T-cell (primary cell): ENCODE measurements around the gene BOC. TPM values are rescaled to one million over a fixed set of nuclear protein-coding genes. Genes with fewer than 3 reads are reported as not detected.

ENCODE experiments used
- ATAC-seq, 4 experiments: fragments of 200-7000 bp in 3 of 4; fragments of 150-1000 bp in 1 of 4; cut with Tn5 transposase; replicated peaks in 1 of 4; 1 replicate in 3 of 4; 2 replicates in 1 of 4; pipeline ENCODE4 v1.10.0; 2021; ENCODE audit warnings: moderate library complexity in 3 of 4, mild to moderate bottlenecking in 2 of 4, moderate number of reproducible peaks in 1 of 4
- CTCF ChIA-PET, 2 donors: fragments of 300-600 bp; sonication (Branson Sonifier 250); formaldehyde crosslinking; loops; one replicate each; lab custom pipeline; 2022; ENCODE audit warnings: antibody characterized with exemption in 2 of 2; lab: Charles Lee
- POLR2A ChIA-PET, 2 donors: fragments of 300-600 bp; sonication (Branson Sonifier 250); formaldehyde crosslinking; loops; one replicate each; lab custom pipeline; 2022; ENCODE audit warnings: antibody characterized with exemption in 2 of 2; lab: Charles Lee
- DNase-seq, 35 experiments: peaks; one replicate each; pipeline versions ENCODE4 v3.0.0 to v3.0.0-alpha.2; 2013 to 2023
- H3K27ac ChIP-seq: one replicate; pipeline ENCODE4 v1.5.1; 2013; ENCODE audit warnings: low read length
- H3K27me3 ChIP-seq, 2 experiments: replicated peaks in 1 of 2; 1 replicate in 1 of 2; 2 replicates in 1 of 2; pipeline versions ENCODE4 v1.6.1 to v1.7.0; 2013; ENCODE audit warnings: low read length in 1 of 2, mixed read lengths in 1 of 2; ENCODE audit not compliant: control insufficient read depth in 2 of 2, insufficient read depth in 2 of 2; ENCODE audit errors: extremely low read depth in 1 of 2
- H3K36me3 ChIP-seq, 2 donors: 1 replicate in 1 of 2; 2 replicates in 1 of 2; pipeline versions ENCODE4 v1.6.1 to v1.7.0; 2013; ENCODE audit warnings: low read length in 1 of 2; ENCODE audit not compliant: control insufficient read depth in 2 of 2, insufficient read depth in 1 of 2; ENCODE audit errors: extremely low read depth in 1 of 2
- H3K4me1 ChIP-seq, 2 experiments: 1 replicate in 1 of 2; 2 replicates in 1 of 2; pipeline versions ENCODE4 v1.6.1 to v1.7.0; 2013; ENCODE audit warnings: low read length in 2 of 2, mixed read lengths in 1 of 2; ENCODE audit not compliant: insufficient read depth in 2 of 2, control insufficient read depth in 1 of 2; ENCODE audit errors: extremely low read depth in 1 of 2
- H3K4me3 ChIP-seq, 2 donors: 1 replicate in 1 of 2; 2 replicates in 1 of 2; pipeline versions ENCODE4 v1.5.1 to v1.7.0; 2013; ENCODE audit warnings: mild to moderate bottlenecking in 2 of 2, low read length in 1 of 2, moderate library complexity in 1 of 2; ENCODE audit not compliant: control insufficient read depth in 1 of 2; ENCODE audit errors: extremely low read depth in 1 of 2
- H3K9me3 ChIP-seq: 2 replicates; pipeline ENCODE4 v1.7.0; 2013
- H3K27ac Mint-ChIP-seq, 2 donors: one replicate each; pipeline ENCODE4 v1.8.0; 2020 to 2021; ENCODE audit warnings: mild to moderate bottlenecking in 2 of 2, mixed read lengths in 2 of 2
- H3K27me3 Mint-ChIP-seq, 2 donors: one replicate each; pipeline ENCODE4 v1.8.0; 2021 to 2022; ENCODE audit warnings: mixed read lengths in 2 of 2
- H3K36me3 Mint-ChIP-seq: one replicate; pipeline ENCODE4 v1.8.0; 2021; ENCODE audit warnings: mixed read lengths
- H3K4me1 Mint-ChIP-seq, 3 donors: one replicate each; pipeline ENCODE4 v1.8.0; 2020 to 2022; ENCODE audit warnings: mixed read lengths in 3 of 3, mild to moderate bottlenecking in 1 of 3
- H3K4me3 Mint-ChIP-seq, 3 donors: one replicate each; pipeline ENCODE4 v1.8.0; 2020 to 2022; ENCODE audit warnings: mild to moderate bottlenecking in 3 of 3, mixed read lengths in 3 of 3, moderate library complexity in 3 of 3
- H3K9me3 Mint-ChIP-seq, 3 donors: one replicate each; pipeline ENCODE4 v1.8.0; 2020 to 2022; ENCODE audit warnings: mixed read lengths in 3 of 3
- WGBS: methylation state at CpG from one replicate; pipeline ENCODE4 v1.1.5; 2013; ENCODE audit warnings: missing lambda C conversion rate; ENCODE audit not compliant: insufficient coverage; 5-methylcytosine and 5-hydroxymethylcytosine counted together
- total RNA-seq, 35 experiments: library from RNA in 6 of 35; stranded (reverse) in 6 of 35; fragments of 120-200 nt in 1 of 35; gene quantifications; one replicate each; pipeline versions ENCODE4 v1.2.1 to v1.2.4 and lab custom pipeline; 2013 to 2026

Gene BOC
- total RNA-seq, 5 donors from 2014 or later (not counting 1 experiment from before 2014, with no cell fraction given) = 0.16 to 0.20 TPM; not detected in 3

- peaks cover 8 to 10% (median 9%) of the 10 kb centered on the region in 3 donors for H3K4me1 Mint-ChIP-seq
- Histone ChIP-seq H3K27me3 (peaks cover 0 to 22% of the 10 kb centered on the region in 2 experiments), H3K9me3 (no peaks in the 10 kb centered on the region), H3K27ac (no peak overlapping the region), H3K36me3 (no peaks in the 10 kb centered on the region), H3K4me1 (peaks cover 0 to 6% of the 10 kb centered on the region in 2 experiments), H3K4me3 (no peak overlapping the region)
- H3K4me3 Mint-ChIP-seq = peak overlapping the region in 2 of 3 donors; percentile 17 to 24
- POLR2A ChIA-PET = no interaction called here
- H3K36me3 Mint-ChIP-seq = no peaks in the 10 kb centered on the region
- WGBS = 65% methylated on average over 15 of the region's 16 CpGs
- CTCF ChIA-PET = interaction anchor here (0.7 to 1.1 kb wide), 2 partner anchors 11 to 12 kb away, joined by 3 to 4 read pairs; no protein-coding TSS in a partner anchor
- no peak for ATAC-seq
- H3K27me3 Mint-ChIP-seq = peaks cover 0 to 3% of the 10 kb centered on the region in 2 donors
- H3K27ac Mint-ChIP-seq = no peak overlapping the region
- DNase-seq = peak in 1 of 35 experiments; percentile 10
- no peaks in the 10 kb centered on the region for H3K9me3 Mint-ChIP-seq
Observed at GRCh38 chr3:113275929-113276750, 64.8 kb downstream of the BOC start.

GRCh38 chr3:113276751-113277080 is 65.4 kb downstream of the BOC start:
- 33% methylated on average over 1 of the region's 5 CpGs for WGBS

GRCh38 chr3:113277414-113277813 is 66.1 kb downstream of the BOC start:
- Histone ChIP-seq H3K36me3 (no peaks in the 10 kb centered on the region), H3K27ac (no peak overlapping the region), H3K9me3 (no peaks in the 10 kb centered on the region), H3K4me3 (no peak overlapping the region), H3K27me3 (peaks cover 0 to 22% of the 10 kb centered on the region in 2 experiments), H3K4me1 (peaks cover 0 to 6% of the 10 kb centered on the region in 2 experiments)
- Mint-ChIP-seq H3K27me3 (peaks cover 0 to 5% of the 10 kb centered on the region in 2 donors), H3K27ac (no peak overlapping the region), H3K36me3 (no peaks in the 10 kb centered on the region), H3K4me3 (no peak overlapping the region), H3K9me3 (no peaks in the 10 kb centered on the region), H3K4me1 (peaks cover 8 to 10% (median 9%) of the 10 kb centered on the region in 3 donors)
- ATAC-seq (no peak), DNase-seq (no peak)
- no CpG with 5 or more reads among the region's 4 CpGs for WGBS
- POLR2A ChIA-PET = no interaction called here
- CTCF ChIA-PET = interaction anchor here in 1 of 2 donors (1.1 kb wide), 1 partner anchor 11 kb away, joined by 4 read pairs; no protein-coding TSS in a partner anchor

More at GRCh38 chr3:113276751-113277080, 65.4 kb downstream of the BOC start:
- POLR2A ChIA-PET = no interaction called here
- H3K27me3 Mint-ChIP-seq = peaks cover 0 to 5% of the 10 kb centered on the region in 2 donors
- no peak for DNase-seq
- H3K36me3 Mint-ChIP-seq = no peaks in the 10 kb centered on the region
- H3K4me3 Mint-ChIP-seq = no peak overlapping the region
- peaks cover 8 to 10% (median 9%) of the 10 kb centered on the region in 3 donors for H3K4me1 Mint-ChIP-seq
- no peak overlapping the region for H3K27ac ChIP-seq
- H3K4me1 ChIP-seq = peaks cover 0 to 6% of the 10 kb centered on the region in 2 experiments
- H3K9me3 ChIP-seq = no peaks in the 10 kb centered on the region
- ATAC-seq = no peak
- no peaks in the 10 kb centered on the region for H3K9me3 Mint-ChIP-seq
- peaks cover 0 to 22% of the 10 kb centered on the region in 2 experiments for H3K27me3 ChIP-seq
- H3K4me3 ChIP-seq = no peak overlapping the region
- no peak overlapping the region for H3K27ac Mint-ChIP-seq
- CTCF ChIA-PET = interaction anchor here (0.7 to 1.1 kb wide), 2 partner anchors 12 kb away, joined by 3 to 4 read pairs; no protein-coding TSS in a partner anchor
- no peaks in the 10 kb centered on the region for H3K36me3 ChIP-seq

DNA sequence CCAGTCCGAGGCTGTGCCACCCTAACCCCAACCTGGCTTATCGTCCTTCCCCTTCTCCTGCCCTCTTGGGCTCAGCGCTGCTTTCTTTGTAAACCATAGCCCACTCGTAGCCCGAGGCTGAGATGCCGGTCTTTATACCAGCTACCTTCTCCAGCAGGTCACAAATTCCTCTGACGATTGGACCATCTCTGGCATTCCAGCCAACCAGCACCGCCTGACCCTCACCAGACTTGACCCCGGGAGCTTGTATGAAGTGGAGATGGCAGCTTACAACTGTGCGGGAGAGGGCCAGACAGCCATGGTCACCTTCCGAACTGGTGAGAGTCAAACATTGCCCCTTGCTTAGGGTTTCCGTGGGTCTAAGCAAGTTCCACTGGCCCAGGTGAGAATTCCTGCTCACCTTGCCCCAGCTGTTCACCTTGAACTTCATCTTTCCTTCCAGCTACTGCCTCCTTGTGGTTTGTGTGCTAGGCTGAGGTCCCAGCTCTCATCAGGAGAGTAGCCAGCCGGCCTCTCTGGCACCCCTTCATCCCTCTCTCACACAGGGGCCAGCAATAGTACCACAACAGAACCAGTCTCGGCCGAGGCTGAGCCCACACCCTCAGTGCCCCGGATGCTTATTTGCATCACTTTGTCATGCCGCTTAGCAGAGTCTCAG is 66.7 kb downstream of the BOC start:
- H3K4me3 ChIP-seq = no peak overlapping the region
- no peaks in the 10 kb centered on the region for H3K36me3 Mint-ChIP-seq
- no peak for ATAC-seq
- H3K36me3 ChIP-seq = no peaks in the 10 kb centered on the region
- no peak overlapping the region for H3K4me3 Mint-ChIP-seq
- no peak overlapping the region for H3K27ac ChIP-seq
- no peaks in the 10 kb centered on the region for H3K9me3 Mint-ChIP-seq
- H3K27me3 ChIP-seq = peaks cover 0 to 22% of the 10 kb centered on the region in 2 experiments
- H3K27me3 Mint-ChIP-seq = peaks cover 0 to 5% of the 10 kb centered on the region in 2 donors
- POLR2A ChIA-PET = no interaction called here
- H3K4me1 Mint-ChIP-seq = peaks cover 8 to 10% (median 9%) of the 10 kb centered on the region in 3 donors
- no peaks in the 10 kb centered on the region for H3K9me3 ChIP-seq
- DNase-seq = no peak
- no peak overlapping the region for H3K27ac Mint-ChIP-seq
- CTCF ChIA-PET = no interaction called here
- H3K4me1 ChIP-seq = peaks cover 0 to 6% of the 10 kb centered on the region in 2 experiments
- WGBS = 93% methylated on average over 11 of the region's 17 CpGs

DNA sequence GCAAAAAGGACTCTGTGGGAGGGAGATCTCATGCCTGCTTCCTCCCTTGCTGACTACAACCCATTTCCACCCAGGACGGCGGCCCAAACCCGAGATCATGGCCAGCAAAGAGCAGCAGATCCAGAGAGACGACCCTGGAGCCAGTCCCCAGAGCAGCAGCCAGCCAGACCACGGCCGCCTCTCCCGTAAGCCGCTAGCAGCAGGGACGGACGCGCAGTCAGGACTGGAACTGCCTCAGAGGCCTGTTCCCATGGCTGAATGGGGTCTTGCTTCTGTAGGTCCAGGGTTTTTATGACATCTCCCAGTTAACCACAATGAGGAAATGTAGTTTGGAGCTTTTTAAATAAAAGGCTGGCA is 67.2 kb downstream of the BOC start:
- Mint-ChIP-seq H3K4me1 (peaks cover 8 to 10% (median 9%) of the 10 kb centered on the region in 3 donors), H3K36me3 (no peaks in the 10 kb centered on the region), H3K9me3 (no peaks in the 10 kb centered on the region), H3K27ac (no peak overlapping the region), H3K4me3 (no peak overlapping the region), H3K27me3 (peaks cover 0 to 5% of the 10 kb centered on the region in 2 donors)
- Histone ChIP-seq H3K9me3 (no peaks in the 10 kb centered on the region), H3K4me1 (peaks cover 0 to 6% of the 10 kb centered on the region in 2 experiments), H3K27me3 (peaks cover 0 to 22% of the 10 kb centered on the region in 2 experiments), H3K27ac (no peak overlapping the region), H3K4me3 (no peak overlapping the region), H3K36me3 (no peaks in the 10 kb centered on the region)
- ChIA-PET CTCF (no interaction called here), POLR2A (no interaction called here)
- DNase-seq (no peak), ATAC-seq (no peak)
- 84% methylated on average over 8 of the region's 11 CpGs for WGBS

DNA sequence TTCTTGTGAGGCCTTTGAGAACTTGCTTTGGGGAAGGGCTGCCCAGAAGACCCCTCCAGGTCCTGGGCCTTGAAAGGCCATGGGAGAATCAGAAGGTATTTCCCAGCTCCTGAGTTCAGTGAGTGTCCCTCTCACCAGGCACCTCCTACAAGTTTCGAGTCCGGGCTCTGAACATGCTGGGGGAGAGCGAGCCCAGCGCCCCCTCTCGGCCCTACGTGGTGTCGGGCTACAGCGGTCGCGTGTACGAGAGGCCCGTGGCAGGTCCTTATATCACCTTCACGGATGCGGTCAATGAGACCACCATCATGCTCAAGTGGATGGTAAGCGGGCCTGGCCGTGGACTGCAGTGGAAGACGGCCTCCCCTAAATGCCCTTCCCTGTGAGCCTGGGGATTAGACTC is 68.3 kb downstream of the BOC start:
- CTCF ChIA-PET = no interaction called here
- Mint-ChIP-seq H3K9me3 (no peaks in the 10 kb centered on the region), H3K4me3 (no peak overlapping the region), H3K27me3 (peaks cover 0 to 5% of the 10 kb centered on the region in 2 donors), H3K36me3 (no peaks in the 10 kb centered on the region), H3K4me1 (peaks cover 8 to 10% (median 9%) of the 10 kb centered on the region in 3 donors), H3K27ac (no peak overlapping the region)
- ATAC-seq = no peak
- POLR2A ChIA-PET = interaction anchor here in 1 of 2 donors (0.5 kb wide), 1 partner anchor 207 kb away, joined by 3 read pairs; no protein-coding TSS in a partner anchor
- Histone ChIP-seq H3K27me3 (peaks cover 0 to 18% of the 10 kb centered on the region in 2 experiments), H3K4me1 (peaks cover 0 to 6% of the 10 kb centered on the region in 2 experiments), H3K9me3 (no peaks in the 10 kb centered on the region), H3K36me3 (no peaks in the 10 kb centered on the region), H3K4me3 (no peak overlapping the region), H3K27ac (no peak overlapping the region)
- WGBS = 92% methylated on average over 9 of the region's 17 CpGs
- no peak for DNase-seq
